KOPT-K1 (cell line): ENCODE results near the gene TMEM91.
A peak's percentile ranks its signal among the peaks of the same experiment; 100 is the strongest.
"Not testable (repeated sequence)": the region's sequence is repeated elsewhere in the genome, so short reads cannot be mapped to it uniquely, and the experiment has no call there.

Source experiments
- H3K27ac ChIP-seq: fragments of 200-600 bp; sonication (generic); 2 replicates; pipeline ENCODE4 v1.5.1; 2016; ENCODE audit warnings: antibody characterized with exemption, mild to moderate bottlenecking, low read depth, low read length; ENCODE audit not compliant: poor library complexity, severe bottlenecking
- H3K36me3 ChIP-seq: fragments of 200-600 bp; sonication (generic); 2 replicates; pipeline ENCODE4 v1.5.1; 2017; ENCODE audit warnings: antibody characterized with exemption, mild to moderate bottlenecking, low read length, moderate library complexity; ENCODE audit not compliant: insufficient read depth
- H3K9me3 ChIP-seq: fragments of 200-600 bp; sonication (generic); 2 replicates; pipeline ENCODE4 v1.5.1; 2017; ENCODE audit warnings: antibody characterized with exemption, low read length, mild to moderate bottlenecking; ENCODE audit not compliant: insufficient read depth, poor library complexity, severe bottlenecking

Gene TMEM91

GRCh38 chr19:41346916-41347315 is 29.4 kb upstream of the TMEM91 start:
- not testable (repeated sequence) for H3K27ac ChIP-seq, H3K9me3 ChIP-seq
- peaks cover 63% of the 10 kb centered on the region for H3K36me3 ChIP-seq

GRCh38 chr19:41350735-41351338 is 25.5 kb upstream of the TMEM91 start:
- no peak overlapping the region for H3K27ac ChIP-seq
- peaks cover 32% of the 10 kb centered on the region for H3K36me3 ChIP-seq
- H3K9me3 ChIP-seq = no peaks in the 10 kb centered on the region

GRCh38 chr19:41351339-41352245 is 24.7 kb upstream of the TMEM91 start:
- peak overlapping the region; percentile 75 for H3K27ac ChIP-seq
- peaks cover 24% of the 10 kb centered on the region; the same call in 1 of the 2 replicates for H3K36me3 ChIP-seq
- H3K9me3 ChIP-seq = no peaks in the 10 kb centered on the region

GRCh38 chr19:41352279-41352608 is 24.1 kb upstream of the TMEM91 start:
- Histone ChIP-seq H3K27ac (peak overlapping the region; percentile 75), H3K36me3 (peaks cover 19% of the 10 kb centered on the region; the same call in 1 of the 2 replicates), H3K9me3 (no peaks in the 10 kb centered on the region)

GRCh38 chr19:41352609-41353465 is 23.5 kb upstream of the TMEM91 start:
- Histone ChIP-seq H3K9me3 (no peaks in the 10 kb centered on the region), H3K36me3 (0 out of 2 replicates have a peak, but pooled peaks cover 13% of the 10 kb centered on the region), H3K27ac (peak overlapping the region; percentile 75)

GRCh38 chr19:41353466-41354342 is 22.6 kb upstream of the TMEM91 start, which contains the start of gene TGFB1:
TGFB1 (minus strand) TSS chr19:41353922; CDS start chr19:41353044, 878 bp downstream.
- Histone ChIP-seq H3K36me3 (0 out of 2 replicates have a peak, but pooled peaks cover 8% of the 10 kb centered on the region), H3K27ac (peak within 1 kb of the TSS; percentile 75), H3K9me3 (no peaks in the 10 kb centered on the region)

GRCh38 chr19:41354343-41354953 is 21.9 kb upstream of the TMEM91 start:
- Histone ChIP-seq H3K9me3 (no peaks in the 10 kb centered on the region), H3K36me3 (0 out of 2 replicates have a peak, but pooled peaks cover 2% of the 10 kb centered on the region), H3K27ac (peak overlapping the region; percentile 75)

- Histone ChIP-seq H3K36me3 (no peaks in the 10 kb centered on the region), H3K27ac (no peak overlapping the region), H3K9me3 (no peaks in the 10 kb centered on the region)
These were observed 21.3 kb upstream of the TMEM91 start for GRCh38 chr19:41355035-41355434.

- Histone ChIP-seq H3K36me3 (no peaks in the 10 kb centered on the region), H3K9me3 (no peaks in the 10 kb centered on the region), H3K27ac (no peak overlapping the region)
These were observed 20.5 kb upstream of the TMEM91 start for GRCh38 chr19:41355802-41356201.

- H3K36me3 ChIP-seq = no peaks in the 10 kb centered on the region
- H3K9me3 ChIP-seq = no peaks in the 10 kb centered on the region
- H3K27ac ChIP-seq = no peak overlapping the region
These were observed 19.2 kb upstream of the TMEM91 start for GRCh38 chr19:41356984-41357739.

- Histone ChIP-seq H3K27ac (no peak overlapping the region), H3K36me3 (no peaks in the 10 kb centered on the region), H3K9me3 (no peaks in the 10 kb centered on the region)
These were observed 18.6 kb upstream of the TMEM91 start for GRCh38 chr19:41357746-41358145.

- H3K36me3 ChIP-seq = no peaks in the 10 kb centered on the region
- H3K9me3 ChIP-seq = no peaks in the 10 kb centered on the region
- no peak overlapping the region for H3K27ac ChIP-seq
These were observed 16.6 kb upstream of the TMEM91 start for GRCh38 chr19:41359741-41360140.

- Histone ChIP-seq H3K9me3 (no peaks in the 10 kb centered on the region), H3K27ac (no peak overlapping the region), H3K36me3 (no peaks in the 10 kb centered on the region)
These were observed 14.0 kb upstream of the TMEM91 start for GRCh38 chr19:41362143-41362847.
